K562 (cell line): ENCODE results near the gene ECSCR. TPM values are rescaled to one million over a fixed set of nuclear protein-coding genes. Genes with fewer than 3 reads are reported as not detected.

Source experiments
- ATAC-seq: fragments of 200-7000 bp; cut with Tn5 transposase; 3 replicates; pipeline ENCODE4 v1.9.1; 2020; ENCODE audit warnings: moderate library complexity
- BruUV-seq: library from RNA; stranded (reverse); fragments of 400-500 nt; replicated peaks from 2 replicates; lab custom pipeline; 2021; lab: Mats Ljungman, UMichigan
- CTCF ChIA-PET: fragments of 300-600 bp; formaldehyde crosslinking; extraction: SDS; loops from one replicate; lab custom pipeline; 2021; ENCODE audit warnings: low intra/inter-chr PET ratio; lab: Yijun Ruan, JAX
- POLR2A ChIA-PET: fragments of 300-600, 350-650 bp; sonication (Branson Sonifier 250); formaldehyde crosslinking; extraction: SDS; loops from one replicate; lab custom pipeline; 2021; ENCODE audit warnings: antibody characterized with exemption, inconsistent platforms; lab: Yijun Ruan, JAX
- DNase-seq, 4 experiments: peaks; one replicate each; pipeline versions ENCODE4 v3.0.0 to v3.0.0-alpha.2; 2011 to 2018; ENCODE audit warnings: low spot score in 3 of 4, mixed read lengths in 3 of 4; ENCODE audit errors: extremely low read depth in 1 of 4
- FAIRE-seq: peaks from 2 replicates; lab custom pipeline; 2011; peaks lifted over from hg19 to GRCh38; lab: Jason Lieb, UNC
- H2AFZ ChIP-seq: 2 replicates; pipeline ENCODE4 v1.6.0; 2011; ENCODE audit warnings: low read depth, low read length, control low read depth, inconsistent platforms
- H3K27ac ChIP-seq: fragments of 200-600 bp; 3 replicates; pipeline ENCODE4 v1.8.0; 2011; ENCODE audit warnings: low read depth, mild to moderate bottlenecking, control low read depth, inconsistent platforms, low read length, moderate library complexity, mixed read lengths; ENCODE audit errors: extremely low read depth
- H3K27me3 ChIP-seq, 2 experiments: fragments of 300-600 bp in 1 of 2; 2 replicates in 1 of 2; 3 replicates in 1 of 2; pipeline versions ENCODE4 v1.6.0 to v1.8.0; 2011; ENCODE audit warnings: inconsistent platforms in 2 of 2, low read length in 2 of 2, mild to moderate bottlenecking in 1 of 2, mixed read lengths in 1 of 2, moderate library complexity in 1 of 2; ENCODE audit not compliant: control insufficient read depth in 2 of 2, insufficient read depth in 2 of 2
- H3K36me3 ChIP-seq: fragments of 300-600 bp; 3 replicates; pipeline ENCODE4 v1.8.0; 2011; ENCODE audit warnings: mild to moderate bottlenecking, low read length, inconsistent platforms; ENCODE audit not compliant: control insufficient read depth, insufficient read depth
- H3K4me1 ChIP-seq, 2 experiments: fragments of 200-600 bp in 1 of 2; replicated peaks in 1 of 2; 2 replicates in 1 of 2; 3 replicates in 1 of 2; pipeline versions ENCODE4 v1.5.1 to v1.8.0; 2011; ENCODE audit warnings: inconsistent platforms in 2 of 2, low read length in 2 of 2, mild to moderate bottlenecking in 1 of 2, mixed read lengths in 1 of 2, moderate library complexity in 1 of 2; ENCODE audit not compliant: control insufficient read depth in 2 of 2, insufficient read depth in 2 of 2
- H3K4me2 ChIP-seq: 2 replicates; pipeline ENCODE4 v1.6.1; 2011; ENCODE audit warnings: low read length, control low read depth, inconsistent platforms, mixed read lengths; ENCODE audit not compliant: insufficient read depth
- H3K4me3 ChIP-seq: fragments of 200-600 bp; sonication (generic), shearing (Covaris generic); 2 replicates; pipeline ENCODE4 v1.5.1; 2016; ENCODE audit warnings: control low read depth, inconsistent platforms
- H3K79me2 ChIP-seq: fragments of 200-600 bp; 3 replicates; pipeline ENCODE4 v1.8.0; 2011; ENCODE audit warnings: low read length, inconsistent platforms; ENCODE audit not compliant: control insufficient read depth, insufficient read depth
- H3K9ac ChIP-seq, 2 experiments: 2 replicates each; pipeline versions ENCODE4 v1.6.0 to v1.6.1; 2011; ENCODE audit warnings: low read depth in 2 of 2, low read length in 2 of 2, control low read depth in 1 of 2, inconsistent platforms in 1 of 2, mild to moderate bottlenecking in 1 of 2, mixed read lengths in 1 of 2; ENCODE audit not compliant: insufficient read depth in 1 of 2
- H3K9me1 ChIP-seq: one replicate; pipeline ENCODE4 v1.6.0; 2011; ENCODE audit warnings: inconsistent platforms, mild to moderate bottlenecking, low read length, moderate library complexity; ENCODE audit not compliant: control insufficient read depth, insufficient read depth
- H3K9me3 ChIP-seq: replicated peaks from 2 replicates; pipeline ENCODE4 v1.5.1; 2011; ENCODE audit warnings: low read depth, low read length, inconsistent platforms; ENCODE audit not compliant: control insufficient read depth, insufficient read depth
- H4K20me1 ChIP-seq: replicated peaks from 2 replicates; pipeline ENCODE4 v1.6.1; 2011; ENCODE audit warnings: low read length, inconsistent platforms, mixed read lengths; ENCODE audit not compliant: control insufficient read depth, insufficient read depth
- CHD2 ChIP-seq: IDR thresholded peaks from 2 replicates; pipeline ENCODE4 v1.6.1; 2011; ENCODE audit warnings: low read depth, low read length
- HMG20A ChIP-seq: fragments of 450-650 bp; formaldehyde crosslinking; conservative IDR thresholded peaks from 2 replicates; pipeline ENCODE4 v1.4.0; 2020; ENCODE audit warnings: mild to moderate bottlenecking, mixed read lengths
- STAG1 ChIP-seq: sonication (generic); formaldehyde crosslinking; IDR thresholded peaks from 2 replicates; pipeline ENCODE4 v1.5.0; 2020; ENCODE audit warnings: missing genetic modification reagents, borderline replicate concordance
- THRAP3 ChIP-seq: fragments of 450-650 bp; IDR thresholded peaks from 2 replicates; pipeline ENCODE4 v1.6.1; 2016; ENCODE audit warnings: mild to moderate bottlenecking, inconsistent platforms, borderline replicate concordance
- WGBS: fragments of 100-300 bp; shearing (Covaris generic); methylation state at CpG from one replicate; pipeline ENCODE4 v1.1.6; 2016; ENCODE audit warnings: low coverage, mixed read lengths; ENCODE audit not compliant: insufficient coverage; ENCODE audit errors: missing lambda C conversion rate; 5-methylcytosine and 5-hydroxymethylcytosine counted together
- in situ Hi-C: fragments of 300-500 bp; cut with MboI; formaldehyde crosslinking; loops from 4 replicates; pipeline ENCODE4 v1.15.0; 2018; ENCODE audit warnings: inconsistent platforms, mixed read lengths
- intact Hi-C: fragments of 100-400 bp; cut with micrococcal nuclease; formaldehyde crosslinking; loops from 2 replicates; pipeline ENCODE4 v1.14.2; 2022
- polyA plus RNA-seq, 8 experiments: library from polyadenylated mRNA; depleted of rRNA in 4 of 8; stranded (reverse) in 5 of 8; unstranded in 3 of 8; fragments of >200 nt; fragmentation: Nextera tagmentation in 2 of 8; fragmentation: Illumina TruSeq in 1 of 8; extraction: Ambion mirVana in 2 of 8; extraction: Trizol in 1 of 8; gene quantifications; 2 replicates each; pipeline versions ENCODE4 v1.2.1 to v1.2.3, GENCODE V29; 2011 to 2014; ENCODE audit warnings: inconsistent platforms in 1 of 8, missing spikeins in 1 of 8
- small RNA-seq: library from RNA; depleted of rRNA; stranded (forward); fragments of <200 nt; gene quantifications from one replicate; pipeline ENCODE3, GENCODE V24; 2014
- total RNA-seq, 7 experiments: library from RNA; depleted of rRNA in 6 of 7; stranded (reverse); fragments of >200 nt in 6 of 7; fragmentation: Illumina TruSeq in 2 of 7; extraction: Trizol in 2 of 7; gene quantifications; 2 replicates each; pipeline versions ENCODE4 v1.2.1 to v1.2.3, GENCODE V29; 2011 to 2021; ENCODE audit warnings: low replicate concordance in 1 of 7

The ECSCR gene
- total and polyA plus RNA-seq, 9 of the 15 experiments (the other 6 are each of a cell fraction or from before 2014, with no cell fraction given): 0.10 to 0.25 (median 0.13) TPM; not detected in 6

DNA sequence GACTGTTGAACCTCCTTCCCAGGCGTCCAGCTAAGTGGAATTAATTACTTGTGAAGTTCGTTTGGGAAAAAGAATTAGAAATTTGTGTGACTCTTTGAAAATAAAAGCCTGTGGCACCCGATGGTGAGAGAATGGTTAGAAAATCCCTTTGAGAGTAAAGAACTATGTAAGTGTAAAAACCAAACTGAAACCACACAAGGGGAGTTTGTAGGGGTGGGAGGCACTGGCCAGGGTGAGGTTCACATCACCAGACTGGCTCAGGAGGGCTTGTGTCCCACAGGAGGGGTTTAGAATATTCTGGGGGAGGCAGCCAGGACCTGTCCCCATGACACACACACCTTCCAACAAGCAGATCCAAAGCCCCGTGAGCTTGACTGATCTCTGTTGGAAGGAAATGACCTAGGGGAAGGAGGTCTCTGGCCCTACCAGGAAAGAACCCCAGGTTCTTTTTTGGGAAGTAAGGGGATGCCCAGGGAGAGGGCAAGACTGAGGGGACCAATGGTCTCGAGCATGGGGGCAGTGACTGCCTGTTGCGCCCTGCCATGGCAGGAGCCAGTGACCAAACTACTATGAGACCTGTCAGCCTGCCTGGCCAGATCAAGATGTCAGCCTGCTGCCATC, 62.9 kb downstream of the ECSCR start:
- H3K27me3 ChIP-seq: no peaks in the 10 kb centered on the region
- CTCF ChIA-PET: interaction anchor here (0.6 kb wide), 1 partner anchor 1160 kb away, joined by 3 read pairs; no protein-coding TSS in a partner anchor
- no peak for DNase-seq
- BruUV-seq: no TSS peak
- intact Hi-C loops (loop anchor here (5.0 kb wide), 1 partner anchor 57 kb away; the partner anchor contains the start of gene PAIP2), in situ Hi-C loops (no loop called here)
- peaks cover 15 to 17% of the 10 kb centered on the region in 2 experiments for H3K4me1 ChIP-seq
- no peaks in the 10 kb centered on the region for H3K9me1 ChIP-seq
- H2AFZ ChIP-seq: no peak overlapping the region
- H3K27ac ChIP-seq: no peak overlapping the region
- WGBS: 48% methylated on average over 6 of the region's 6 CpGs
- TF ChIP-seq CHD2 (no peak), STAG1 (CRISPR knock-in tag) (no peak), HMG20A (no peak), THRAP3 (no peak)
- TF ChIP-seq, all 486 proteins: peak for 0
- Histone ChIP-seq H3K9me3 (no peaks in the 10 kb centered on the region), H4K20me1 (no peaks in the 10 kb centered on the region), H3K4me2 (no peak overlapping the region), H3K4me3 (no peak overlapping the region), H3K36me3 (0 out of 3 replicates have a peak, but pooled peaks cover 2% of the 10 kb centered on the region), H3K79me2 (no peaks in the 10 kb centered on the region), H3K9ac (peak overlapping the region in 1 of 2 experiments; percentile 39; a peak in 1 of 4 replicates)
- ATAC-seq (no peak), FAIRE-seq (no peak)
- POLR2A ChIA-PET: no interaction called here

Small RNA genes lying within 50 kb of the gene (small RNA-seq; reads per million reads assigned to genes)
- not detected for gene RNU5B-4P

Other genes with a start within 250 kb of the ECSCR start
Only the 7 nearest of the 11 such genes appear.
- gene SLC23A1, start 79.4 kb downstream of the ECSCR start, total RNA-seq (2014; rRNA removed): not detected in 2 replicates
- not detected in 2 replicates for gene SLC23A1, start 79.4 kb downstream of the ECSCR start, total RNA-seq (2014; rRNA removed; fragmentation: Illumina TruSeq; extraction: Trizol)
- gene SLC23A1, start 79.4 kb downstream of the ECSCR start, total RNA-seq (2015; rRNA removed; fragmentation: Illumina TruSeq; extraction: Trizol): not detected in 2 replicates
- gene SLC23A1, start 79.4 kb downstream of the ECSCR start, total RNA-seq (2021): 0.40 TPM in 1 of 2 replicates, not detected in the other
- gene SLC23A1, start 79.4 kb downstream of the ECSCR start, polyA plus RNA-seq (2011; rRNA removed): 0.08 TPM in 1 of 2 replicates, not detected in the other
- 0.04 TPM in 1 of 2 replicates, not detected in the other for gene SLC23A1, start 79.4 kb downstream of the ECSCR start, polyA plus RNA-seq (2014; fragmentation: Illumina TruSeq; extraction: Trizol)
- gene SLC23A1, start 79.4 kb downstream of the ECSCR start, polyA plus RNA-seq (2014; fragmentation: Nextera tagmentation; extraction: Ambion mirVana): under 1 TPM; 0.03 to 0.06 TPM
- 0.20 TPM in 1 of 2 replicates, not detected in the other for gene SLC23A1, start 79.4 kb downstream of the ECSCR start, polyA plus RNA-seq (2014; rRNA removed)
- 0.37 TPM in 1 of 2 replicates, not detected in the other for gene MZB1, start 72.8 kb downstream of the ECSCR start, total RNA-seq (2014; rRNA removed)
- not detected in 2 replicates for gene MZB1, start 72.8 kb downstream of the ECSCR start, total RNA-seq (2014; rRNA removed; fragmentation: Illumina TruSeq; extraction: Trizol)
- not detected in 2 replicates for gene MZB1, start 72.8 kb downstream of the ECSCR start, total RNA-seq (2015; rRNA removed; fragmentation: Illumina TruSeq; extraction: Trizol)
- gene MZB1, start 72.8 kb downstream of the ECSCR start, total RNA-seq (2021): 0.31 TPM in 2 replicates
- 0.13 and 0.15 TPM in 2 replicates for gene MZB1, start 72.8 kb downstream of the ECSCR start, polyA plus RNA-seq (2011; rRNA removed)
- not detected in 2 replicates for gene MZB1, start 72.8 kb downstream of the ECSCR start, polyA plus RNA-seq (2014; fragmentation: Illumina TruSeq; extraction: Trizol)
- gene MZB1, start 72.8 kb downstream of the ECSCR start, polyA plus RNA-seq (2014; fragmentation: Nextera tagmentation; extraction: Ambion mirVana): not detected
- 0.13 TPM in 1 of 2 replicates, not detected in the other for gene MZB1, start 72.8 kb downstream of the ECSCR start, polyA plus RNA-seq (2014; rRNA removed)
- 1.1 and 1.2 TPM in 2 replicates for gene PROB1, start 67.6 kb downstream of the ECSCR start, total RNA-seq (2014; rRNA removed)
- 0.33 and 0.35 TPM in 2 replicates for gene PROB1, start 67.6 kb downstream of the ECSCR start, total RNA-seq (2014; rRNA removed; fragmentation: Illumina TruSeq; extraction: Trizol)
- gene PROB1, start 67.6 kb downstream of the ECSCR start, total RNA-seq (2015; rRNA removed; fragmentation: Illumina TruSeq; extraction: Trizol): 0.58 and 0.75 TPM in 2 replicates
- 1.6 and 1.8 TPM in 2 replicates for gene PROB1, start 67.6 kb downstream of the ECSCR start, total RNA-seq (2021)
- gene PROB1, start 67.6 kb downstream of the ECSCR start, polyA plus RNA-seq (2011; rRNA removed): 0.45 and 0.47 TPM in 2 replicates
- 0.42 and 0.57 TPM in 2 replicates for gene PROB1, start 67.6 kb downstream of the ECSCR start, polyA plus RNA-seq (2014; fragmentation: Illumina TruSeq; extraction: Trizol)
- under 1 TPM; 0.01 TPM for gene PROB1, start 67.6 kb downstream of the ECSCR start, polyA plus RNA-seq (2014; fragmentation: Nextera tagmentation; extraction: Ambion mirVana)
- gene PROB1, start 67.6 kb downstream of the ECSCR start, polyA plus RNA-seq (2014; rRNA removed): 1.2 and 1.5 TPM in 2 replicates
- gene SPATA24, start 58.7 kb downstream of the ECSCR start, total RNA-seq (2014; rRNA removed): 10.7 and 12.6 TPM in 2 replicates
- 9.3 and 9.6 TPM in 2 replicates for gene SPATA24, start 58.7 kb downstream of the ECSCR start, total RNA-seq (2014; rRNA removed; fragmentation: Illumina TruSeq; extraction: Trizol)
- gene SPATA24, start 58.7 kb downstream of the ECSCR start, total RNA-seq (2015; rRNA removed; fragmentation: Illumina TruSeq; extraction: Trizol): 5.8 and 7.2 TPM in 2 replicates
- 6.0 and 8.0 TPM in 2 replicates for gene SPATA24, start 58.7 kb downstream of the ECSCR start, total RNA-seq (2021)
- gene SPATA24, start 58.7 kb downstream of the ECSCR start, polyA plus RNA-seq (2011; rRNA removed): 4.9 and 7.4 TPM in 2 replicates
- 10.2 and 10.4 TPM in 2 replicates for gene SPATA24, start 58.7 kb downstream of the ECSCR start, polyA plus RNA-seq (2014; fragmentation: Illumina TruSeq; extraction: Trizol)
- gene SPATA24, start 58.7 kb downstream of the ECSCR start, polyA plus RNA-seq (2014; fragmentation: Nextera tagmentation; extraction: Ambion mirVana): 1 to 10 TPM; 4.1 to 4.6 TPM
- 9.9 and 14.4 TPM in 2 replicates for gene SPATA24, start 58.7 kb downstream of the ECSCR start, polyA plus RNA-seq (2014; rRNA removed)
- 1.5 and 2.1 TPM in 2 replicates for gene DNAJC18, start 23.2 kb downstream of the ECSCR start, total RNA-seq (2014; rRNA removed)
- 7.3 TPM in 2 replicates for gene DNAJC18, start 23.2 kb downstream of the ECSCR start, total RNA-seq (2014; rRNA removed; fragmentation: Illumina TruSeq; extraction: Trizol)
- gene DNAJC18, start 23.2 kb downstream of the ECSCR start, total RNA-seq (2015; rRNA removed; fragmentation: Illumina TruSeq; extraction: Trizol): 2.8 and 4.9 TPM in 2 replicates
- 5.0 and 7.5 TPM in 2 replicates for gene DNAJC18, start 23.2 kb downstream of the ECSCR start, total RNA-seq (2021)
- 5.4 and 8.7 TPM in 2 replicates for gene DNAJC18, start 23.2 kb downstream of the ECSCR start, polyA plus RNA-seq (2011; rRNA removed)
- gene DNAJC18, start 23.2 kb downstream of the ECSCR start, polyA plus RNA-seq (2014; fragmentation: Illumina TruSeq; extraction: Trizol): 8.4 and 8.7 TPM in 2 replicates
- 10 to 100 TPM in 1 of 2 experiments, 1 to 10 TPM in 1; 7.7 to 13.3 TPM for gene DNAJC18, start 23.2 kb downstream of the ECSCR start, polyA plus RNA-seq (2014; fragmentation: Nextera tagmentation; extraction: Ambion mirVana)
- gene DNAJC18, start 23.2 kb downstream of the ECSCR start, polyA plus RNA-seq (2014; rRNA removed): 6.2 and 10.9 TPM in 2 replicates
- not detected in 2 replicates for gene SMIM33, start 8.3 kb upstream of the ECSCR start, total RNA-seq (2014; rRNA removed)
- not detected in 2 replicates for gene SMIM33, start 8.3 kb upstream of the ECSCR start, total RNA-seq (2014; rRNA removed; fragmentation: Illumina TruSeq; extraction: Trizol)
- not detected in 2 replicates for gene SMIM33, start 8.3 kb upstream of the ECSCR start, total RNA-seq (2015; rRNA removed; fragmentation: Illumina TruSeq; extraction: Trizol)
- gene SMIM33, start 8.3 kb upstream of the ECSCR start, total RNA-seq (2021): not detected in 2 replicates
- gene SMIM33, start 8.3 kb upstream of the ECSCR start, polyA plus RNA-seq (2011; rRNA removed): not detected in 2 replicates
- gene SMIM33, start 8.3 kb upstream of the ECSCR start, polyA plus RNA-seq (2014; fragmentation: Illumina TruSeq; extraction: Trizol): not detected in 2 replicates
- gene SMIM33, start 8.3 kb upstream of the ECSCR start, polyA plus RNA-seq (2014; fragmentation: Nextera tagmentation; extraction: Ambion mirVana): not detected
- not detected in 2 replicates for gene SMIM33, start 8.3 kb upstream of the ECSCR start, polyA plus RNA-seq (2014; rRNA removed)
- 59.9 and 71.9 TPM in 2 replicates for gene STING1, start 20.0 kb upstream of the ECSCR start, total RNA-seq (2014; rRNA removed)
- 20.1 and 24.9 TPM in 2 replicates for gene STING1, start 20.0 kb upstream of the ECSCR start, total RNA-seq (2014; rRNA removed; fragmentation: Illumina TruSeq; extraction: Trizol)
- gene STING1, start 20.0 kb upstream of the ECSCR start, total RNA-seq (2015; rRNA removed; fragmentation: Illumina TruSeq; extraction: Trizol): 44.7 and 44.8 TPM in 2 replicates
- 64.2 and 69.1 TPM in 2 replicates for gene STING1, start 20.0 kb upstream of the ECSCR start, total RNA-seq (2021)
- 31.0 and 58.9 TPM in 2 replicates for gene STING1, start 20.0 kb upstream of the ECSCR start, polyA plus RNA-seq (2011; rRNA removed)
- 64.7 and 74.0 TPM in 2 replicates for gene STING1, start 20.0 kb upstream of the ECSCR start, polyA plus RNA-seq (2014; fragmentation: Illumina TruSeq; extraction: Trizol)
- gene STING1, start 20.0 kb upstream of the ECSCR start, polyA plus RNA-seq (2014; fragmentation: Nextera tagmentation; extraction: Ambion mirVana): 10 to 100 TPM; 20.8 to 23.3 TPM
- gene STING1, start 20.0 kb upstream of the ECSCR start, polyA plus RNA-seq (2014; rRNA removed): 61.4 and 66.1 TPM in 2 replicates